Stimulated activated CD4-positive, alpha-beta T cell treated with anti-CD3 and anti-CD28 coated beads, Interleukin-15, amount 100 ng/mL, for 24 hours (primary cell): ENCODE measurements around the gene C10orf95.
"Not testable (repeated sequence)": the region's sequence is repeated elsewhere in the genome, so short reads cannot be mapped to it uniquely, and the experiment has no call there.

Experiments used
- DNase-seq: peaks from one replicate; pipeline ENCODE4 v3.0.0-alpha.2; 2020

The C10orf95 gene

DNA sequence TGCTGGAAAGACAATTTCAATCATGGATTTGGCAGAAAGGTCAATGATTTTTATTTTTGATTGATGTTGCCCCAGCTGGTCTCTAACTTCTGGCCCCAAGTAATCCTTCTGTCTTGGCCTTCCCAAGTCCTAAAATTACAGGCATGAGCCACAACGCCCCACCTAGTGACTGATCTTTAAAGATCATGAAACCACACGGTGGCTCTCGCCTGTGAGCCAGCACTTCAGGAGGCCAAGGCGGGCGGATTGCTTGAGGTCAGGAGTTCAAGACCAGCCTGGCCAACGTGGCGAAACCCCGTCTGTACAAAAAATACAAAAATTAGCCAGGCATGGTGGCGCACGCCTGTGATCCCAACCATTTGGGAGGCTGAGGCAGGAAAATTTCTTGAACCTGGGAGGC, 12.6 kb upstream of the C10orf95 start:
- DNase-seq = no peak

- no peak for DNase-seq
These were observed 11.2 kb upstream of the C10orf95 start for GRCh38 chr10:102462512-102463054.

DNA sequence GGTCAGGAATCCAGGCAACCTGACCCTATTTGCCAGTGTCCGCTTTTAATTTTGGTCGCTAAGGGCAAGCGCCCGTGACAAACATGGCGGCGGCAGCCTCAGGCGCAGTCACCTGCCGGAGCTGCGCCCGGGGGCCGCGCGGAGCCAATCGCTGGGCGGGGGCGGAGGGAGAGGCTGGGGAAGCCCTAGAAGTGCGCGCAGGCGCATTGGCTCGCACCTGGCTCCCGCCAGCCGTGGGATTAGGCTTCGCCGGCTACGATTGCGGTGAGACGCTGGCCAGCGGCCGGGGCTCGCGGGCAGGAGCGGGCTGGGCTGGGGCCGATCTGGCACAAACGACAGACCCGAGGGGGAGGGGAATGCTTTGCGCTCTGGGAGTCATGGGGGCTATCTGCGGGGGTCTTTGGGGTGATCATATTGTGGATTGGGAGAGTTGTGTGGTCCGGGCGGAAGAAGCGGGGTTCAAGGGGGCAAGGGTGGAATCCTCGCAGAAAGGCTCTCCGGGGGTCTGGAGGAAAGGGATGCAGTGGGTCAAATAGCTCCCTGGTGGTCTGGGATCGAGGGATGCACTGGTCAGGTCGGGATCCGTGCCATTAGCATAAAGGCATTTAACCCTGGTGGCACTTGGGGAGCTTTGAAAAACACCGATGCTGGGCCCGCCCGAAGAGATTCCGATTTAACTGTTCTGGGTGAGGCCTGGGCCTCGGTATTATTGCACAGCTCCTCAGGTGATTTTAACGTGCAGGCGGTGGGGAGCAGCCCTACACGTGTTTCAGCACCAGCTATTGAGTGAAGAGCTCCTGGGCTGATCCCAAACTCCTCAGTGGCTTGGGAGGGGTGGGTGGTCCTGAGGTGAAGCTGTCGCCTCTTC, 10.1 kb upstream of the C10orf95 start:
- DNase-seq = peak; percentile 97

DNA sequence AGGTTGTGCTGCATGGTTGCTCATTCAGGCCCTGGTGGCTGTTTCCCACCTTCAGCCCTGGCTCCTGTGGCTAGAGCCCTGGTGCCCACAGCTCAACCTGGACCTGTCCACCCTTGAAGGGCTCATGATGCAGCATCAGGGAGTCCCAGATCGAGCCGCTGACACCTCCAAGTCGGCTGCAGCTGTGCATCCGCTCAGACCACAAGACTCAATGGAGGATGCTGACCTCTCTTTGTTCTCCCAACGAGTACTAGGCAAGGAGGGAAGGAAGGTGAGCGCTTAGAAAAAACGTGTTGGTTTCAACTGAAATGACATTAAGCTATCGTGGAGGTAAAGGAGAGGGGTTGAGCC, 9.5 kb upstream of the C10orf95 start:
- peak; percentile 23 for DNase-seq

GRCh38 chr10:102458656-102459055, 7.3 kb upstream of the C10orf95 start:
- DNase-seq = no peak

DNA sequence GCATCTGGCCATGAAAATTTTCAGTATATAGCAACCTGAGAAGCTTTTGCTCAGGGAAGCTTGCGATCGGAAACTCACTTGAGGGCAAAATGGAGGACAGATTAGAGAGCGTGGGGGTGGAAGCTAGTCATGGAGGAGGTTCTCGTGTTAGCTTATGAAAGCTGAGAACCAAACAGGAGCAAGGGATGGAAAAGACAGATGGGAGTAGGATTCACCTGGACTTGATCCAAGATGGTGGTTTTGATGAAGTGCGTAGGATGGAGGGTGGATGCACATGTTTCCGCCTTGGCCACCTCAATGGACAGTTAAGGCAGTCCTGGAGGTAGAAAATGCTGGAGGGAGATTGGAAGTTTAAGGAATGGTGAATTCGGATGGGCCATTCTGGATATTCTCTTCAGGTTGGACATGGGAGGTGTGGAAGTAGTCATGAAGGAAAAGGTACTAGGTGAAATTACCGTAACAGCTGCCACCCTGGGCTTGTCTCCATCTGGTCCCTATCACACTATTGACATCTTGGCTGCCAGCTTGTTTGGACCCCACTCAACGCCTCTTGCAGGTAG, 6.3 kb upstream of the C10orf95 start:
- no peak for DNase-seq

- DNase-seq = no peak
These were observed 4.6 kb upstream of the C10orf95 start for GRCh38 chr10:102455893-102456471.

GRCh38 chr10:102454662-102455487, 3.5 kb upstream of the C10orf95 start:
- not testable (repeated sequence) for DNase-seq

DNA sequence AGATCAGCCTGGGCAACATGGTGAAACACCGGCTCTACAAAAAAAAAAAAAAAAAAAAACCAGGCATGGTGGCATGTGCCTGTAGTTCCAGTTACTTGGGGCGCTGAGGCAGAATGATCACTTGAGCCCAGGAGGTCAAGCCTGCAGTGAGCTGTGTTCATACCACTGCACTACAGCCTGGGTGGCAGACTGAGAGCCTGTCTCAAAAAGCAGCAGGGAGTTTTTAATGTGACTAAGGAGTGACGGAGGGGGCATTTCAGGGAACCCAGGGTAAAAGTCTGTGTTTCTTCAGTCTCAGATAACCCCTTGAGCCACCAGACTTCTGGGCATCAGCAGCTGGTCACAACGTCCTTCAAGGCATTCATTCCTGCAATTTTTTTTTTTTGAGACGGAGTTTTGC, 2.2 kb upstream of the C10orf95 start:
- no peak for DNase-seq

DNA sequence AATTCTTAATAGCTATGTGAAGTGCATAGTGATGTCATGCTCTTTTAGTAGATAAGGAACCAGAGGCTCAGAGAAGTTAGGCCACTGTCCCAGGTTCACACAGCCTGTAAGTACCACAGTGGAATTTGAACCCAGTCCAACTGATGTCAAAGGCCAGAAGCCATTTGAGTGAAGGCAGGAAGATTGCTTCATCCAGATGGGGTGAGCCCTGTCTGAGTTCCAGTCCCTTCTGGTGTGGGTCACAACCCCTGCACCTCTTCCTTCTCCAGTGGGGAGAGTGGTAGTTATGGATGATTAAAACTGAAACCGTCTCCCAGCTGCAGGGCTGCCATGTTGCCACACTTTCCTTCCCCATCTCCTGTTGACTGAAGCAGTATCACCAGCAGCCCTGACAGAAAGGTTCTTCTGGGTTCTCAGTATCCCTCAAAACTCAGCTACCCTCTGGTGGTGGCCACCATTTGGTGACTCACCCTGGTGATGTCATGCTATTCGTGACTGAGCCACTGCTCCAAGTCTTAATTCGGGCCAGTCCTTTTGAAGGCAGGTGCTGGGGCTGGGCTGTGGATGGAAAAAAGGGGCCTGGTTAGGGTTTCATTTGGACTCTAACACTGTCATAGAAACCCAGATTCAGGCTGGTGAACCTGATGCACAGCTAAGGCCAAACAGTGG, 1.5 kb upstream of the C10orf95 start:
- DNase-seq = peak; percentile 88

DNA sequence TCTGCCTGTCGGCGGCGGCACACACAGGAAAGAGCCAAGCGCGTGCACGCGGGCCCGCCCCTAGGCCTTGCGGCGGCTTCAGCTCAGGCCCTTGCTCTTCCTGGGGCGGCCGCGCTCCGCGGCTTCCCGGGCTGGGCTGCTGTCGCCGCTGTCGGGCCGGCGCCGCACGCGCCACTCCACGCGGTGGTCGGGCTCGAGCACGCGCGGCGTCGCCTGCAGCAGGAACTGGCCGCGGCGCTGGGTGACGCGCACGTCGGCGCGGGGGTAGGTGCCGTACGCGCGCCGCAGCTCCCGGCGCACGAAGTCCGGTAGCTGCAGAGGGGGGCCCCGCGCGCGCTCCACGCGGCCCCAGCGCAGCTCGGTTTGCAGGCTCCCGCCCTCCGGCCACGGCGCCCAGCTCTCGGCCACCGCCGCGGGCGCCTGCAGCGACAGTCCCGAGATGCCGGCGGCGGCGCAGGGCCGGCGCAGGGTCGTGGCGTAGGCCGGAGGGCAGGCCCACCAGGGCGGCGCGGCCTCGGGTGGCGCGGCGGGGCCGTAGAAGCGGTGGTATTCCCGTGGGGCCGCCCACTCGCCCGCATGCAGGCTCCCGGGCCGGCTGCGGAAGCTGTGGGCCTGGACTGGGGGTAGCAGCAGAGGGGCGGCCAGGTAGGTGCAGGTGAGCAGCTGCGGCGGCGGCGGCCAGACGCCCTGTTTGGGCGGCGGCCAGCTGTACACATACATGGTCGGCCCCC, 804 bp downstream of the C10orf95 start:
- DNase-seq = peak; percentile 89

DNA sequence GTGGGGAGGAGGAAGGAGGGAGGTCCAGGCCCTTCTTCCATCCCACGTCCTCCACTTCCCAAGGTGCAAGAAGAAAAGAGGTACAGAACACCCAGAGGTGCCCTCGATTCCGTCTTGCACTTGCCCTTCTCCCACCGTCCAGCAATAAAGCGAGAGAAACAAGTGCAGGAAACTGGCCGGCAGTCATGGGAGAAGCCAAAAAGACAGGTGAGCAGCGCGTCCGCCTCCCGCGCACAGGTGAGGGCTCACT, 1.3 kb downstream of the C10orf95 start:
- no peak for DNase-seq

- peak; percentile 93 for DNase-seq
These were observed 1.8 kb downstream of the C10orf95 start for GRCh38 chr10:102449321-102450123.

DNA sequence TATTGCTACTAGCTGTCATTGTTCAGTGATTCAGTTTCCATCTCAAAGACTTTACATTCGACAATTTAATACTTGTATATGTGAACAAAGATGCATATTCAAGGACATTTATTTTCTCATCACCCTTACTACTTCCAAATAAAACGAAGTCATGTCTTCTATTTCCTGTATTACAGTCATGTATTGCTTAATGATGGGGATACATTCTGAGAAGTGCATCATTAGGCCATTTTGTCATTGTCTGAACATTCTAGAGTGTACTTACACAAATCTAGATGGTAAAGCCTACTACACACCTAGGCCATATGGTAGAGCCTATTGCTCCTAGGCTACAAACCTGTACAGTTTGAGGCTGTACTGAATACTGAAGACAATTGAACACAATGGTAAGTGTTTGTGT, 6.5 kb downstream of the C10orf95 start:
- no peak for DNase-seq

DNA sequence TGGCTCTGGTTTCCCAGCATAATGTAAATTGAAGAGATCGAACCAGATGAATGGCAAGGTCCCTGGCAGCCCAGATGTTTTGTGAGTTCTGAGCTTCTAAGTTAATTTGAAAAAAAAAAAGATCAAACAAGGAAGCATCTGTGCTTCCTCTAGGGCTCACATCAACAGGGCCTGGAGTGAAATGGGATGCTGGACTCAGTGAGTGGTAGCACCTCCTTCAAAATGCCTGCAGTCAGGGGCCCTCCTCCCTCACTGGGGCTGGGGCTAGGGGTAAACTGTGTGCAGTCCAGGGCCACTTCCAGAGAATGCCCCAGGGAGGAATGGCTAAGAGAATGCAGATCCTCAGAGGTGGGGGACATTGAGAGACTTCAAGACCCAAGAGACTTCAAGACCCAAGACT, 13.0 kb downstream of the C10orf95 start:
- no peak for DNase-seq

DNA sequence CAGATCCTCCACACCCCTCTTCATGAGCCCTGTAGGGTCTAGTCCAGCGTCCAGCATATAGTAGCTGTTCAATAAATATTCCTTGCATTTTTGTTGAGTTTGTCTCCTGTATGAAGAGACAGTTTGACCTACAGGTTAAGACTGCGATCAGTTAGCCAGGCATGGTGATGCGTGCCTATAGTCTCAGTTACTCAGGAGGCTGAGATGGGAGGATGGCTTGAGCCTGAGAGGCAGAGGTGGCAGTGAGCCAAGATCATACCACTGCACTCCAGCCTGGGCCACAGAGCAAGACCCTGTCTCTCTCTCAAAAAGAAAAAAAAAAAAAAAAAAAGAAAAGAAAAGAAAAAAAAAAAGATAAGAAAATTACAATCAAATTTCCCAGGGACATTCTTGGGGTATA, 13.8 kb downstream of the C10orf95 start:
- DNase-seq = no peak

- no peak for DNase-seq
These were observed 15.0 kb downstream of the C10orf95 start for GRCh38 chr10:102436312-102436711.

DNA sequence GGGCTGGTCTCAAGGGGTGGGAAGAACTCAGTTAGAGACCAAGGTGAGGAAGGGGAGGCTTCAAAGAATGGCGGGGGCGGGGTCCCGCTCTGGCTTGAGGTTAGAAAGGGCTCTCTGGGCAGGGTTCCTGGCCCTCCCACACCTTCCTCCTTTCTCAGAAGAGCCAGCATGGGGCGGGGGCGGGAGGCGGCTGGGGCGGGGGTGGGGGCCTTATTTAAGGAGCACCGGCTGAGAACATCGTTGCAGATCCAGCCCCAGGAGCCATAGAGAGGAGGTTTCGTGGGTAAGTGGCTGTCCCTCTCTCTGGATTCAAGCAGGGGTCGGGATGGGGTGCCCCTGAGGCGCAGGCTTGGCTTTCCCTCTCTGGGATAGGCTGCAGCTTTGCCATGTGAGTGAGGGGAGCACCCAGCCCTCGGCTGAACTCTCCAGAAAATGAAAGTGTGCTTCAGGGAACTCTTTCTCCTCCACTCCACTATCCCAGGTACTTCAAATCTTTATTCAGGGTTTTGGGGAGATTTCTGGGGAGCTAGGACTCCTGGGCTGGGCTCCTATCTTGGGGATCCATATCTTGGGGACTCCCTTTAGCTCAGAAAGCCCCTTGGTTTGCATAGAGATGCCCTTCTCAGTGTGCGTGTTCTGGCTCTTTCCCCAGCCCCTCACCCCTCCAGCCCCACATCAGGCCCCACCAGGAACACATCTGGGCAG, 15.7 kb downstream of the C10orf95 start:
- peak; percentile 74 for DNase-seq

DNA sequence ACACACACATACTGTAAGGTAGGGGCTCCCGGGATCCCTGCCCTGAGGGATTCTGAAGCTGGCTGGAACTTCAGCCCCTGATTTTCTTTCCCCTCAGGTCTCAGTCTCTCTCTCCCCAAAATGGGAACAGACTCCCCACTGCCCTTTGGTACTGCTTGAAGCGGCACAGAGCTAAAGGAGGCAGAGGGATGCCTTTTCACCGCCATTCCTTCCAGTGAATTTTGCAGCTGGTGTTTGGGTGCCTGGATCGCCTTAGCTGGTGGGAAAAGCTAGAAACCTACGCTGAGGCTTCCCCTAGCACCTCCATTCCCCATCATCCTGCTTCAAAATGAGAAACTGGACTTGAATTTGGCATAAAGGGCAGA, 16.2 kb downstream of the C10orf95 start:
- no peak for DNase-seq

GRCh38 chr10:102434394-102435132, 16.8 kb downstream of the C10orf95 start:
- DNase-seq = no peak
